Skeletal muscle tissue (tissue), 4 donors: ENCODE results near the gene AGPAT4. TPM values are rescaled to one million over a fixed set of nuclear protein-coding genes. Genes with fewer than 3 reads are reported as not detected.

ENCODE experiments used
- H3K27ac ChIP-seq: one replicate; pipeline ENCODE4 v1.7.0; 2013; ENCODE audit warnings: mild to moderate bottlenecking, low read depth, low read length, inconsistent platforms
- H3K27me3 ChIP-seq, 3 donors: one replicate each; pipeline ENCODE4 v1.7.0; 2013; ENCODE audit warnings: low read length in 3 of 3; ENCODE audit not compliant: control insufficient read depth in 3 of 3, insufficient read depth in 3 of 3
- H3K36me3 ChIP-seq, 3 donors: one replicate each; pipeline ENCODE4 v1.7.0; 2013; ENCODE audit warnings: low read length in 3 of 3; ENCODE audit not compliant: control insufficient read depth in 3 of 3, insufficient read depth in 3 of 3
- H3K4me1 ChIP-seq, 3 donors: one replicate each; pipeline ENCODE4 v1.7.0; 2013; ENCODE audit warnings: low read length in 3 of 3, mild to moderate bottlenecking in 3 of 3; ENCODE audit not compliant: control insufficient read depth in 3 of 3, insufficient read depth in 3 of 3
- H3K4me3 ChIP-seq, 3 donors: one replicate each; pipeline ENCODE4 v1.7.0; 2013; ENCODE audit warnings: low read length in 3 of 3
- H3K9ac ChIP-seq, 3 donors: one replicate each; pipeline ENCODE4 v1.7.0; 2013; ENCODE audit warnings: low read length in 3 of 3, mild to moderate bottlenecking in 3 of 3, moderate library complexity in 2 of 3, low read depth in 1 of 3
- H3K9me3 ChIP-seq, 3 donors: one replicate each; pipeline ENCODE4 v1.7.0; 2013; ENCODE audit warnings: low read length in 3 of 3; ENCODE audit not compliant: control insufficient read depth in 3 of 3
- total RNA-seq: library from RNA; depleted of rRNA; stranded (reverse); fragments of >200 nt; gene quantifications from one replicate; pipeline ENCODE4 v1.2.3, GENCODE V29; 2014
- donor health status: Osteomylitis.

The AGPAT4 gene
- total RNA-seq, 1 donor from 2014 or later = 18.3 TPM

DNA sequence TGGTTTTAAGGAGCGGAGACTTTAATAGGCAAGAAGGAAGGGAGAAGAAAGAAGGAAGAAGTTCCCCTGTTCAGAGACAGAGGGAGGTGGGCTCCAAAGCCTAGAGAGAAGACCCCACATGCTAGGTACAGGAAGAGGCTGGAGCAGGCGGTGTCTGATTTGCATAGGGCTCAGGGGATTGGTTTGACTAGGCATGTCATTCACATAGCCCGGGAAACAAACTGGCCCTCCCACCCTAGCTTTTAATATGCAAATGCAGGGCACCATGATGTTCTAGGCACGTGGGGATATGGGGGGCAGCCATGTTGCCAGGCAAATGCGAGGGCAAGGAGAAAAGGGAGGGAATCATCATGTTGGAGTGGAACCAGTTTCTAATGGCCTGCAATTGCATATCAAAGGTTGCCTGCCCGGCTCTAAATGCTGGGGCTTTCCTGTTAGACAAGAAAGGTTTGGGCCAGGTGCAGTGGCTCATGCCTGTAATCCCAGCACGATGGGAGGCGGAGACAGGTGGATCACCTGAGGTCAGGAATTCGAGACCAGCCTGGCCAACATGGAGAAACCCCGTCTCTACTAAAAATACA, 34.3 kb upstream of the AGPAT4 start:
- H3K9ac ChIP-seq = no peak overlapping the region

GRCh38 chr6:161305860-161306259, 32.0 kb upstream of the AGPAT4 start:
- H3K27ac ChIP-seq = no peak overlapping the region
- H3K4me3 ChIP-seq = no peak overlapping the region
- H3K9me3 ChIP-seq = no peaks in the 10 kb centered on the region
- no peaks in the 10 kb centered on the region for H3K4me1 ChIP-seq
- H3K9ac ChIP-seq = no peak overlapping the region
- H3K36me3 ChIP-seq = no peaks in the 10 kb centered on the region
- no peaks in the 10 kb centered on the region for H3K27me3 ChIP-seq

More for the DNA sequence above, 34.3 kb upstream of the AGPAT4 start:
- Histone ChIP-seq H3K4me3 (no peak overlapping the region), H3K27me3 (no peaks in the 10 kb centered on the region), H3K36me3 (no peaks in the 10 kb centered on the region), H3K4me1 (no peaks in the 10 kb centered on the region), H3K27ac (no peak overlapping the region), H3K9me3 (no peaks in the 10 kb centered on the region)

DNA sequence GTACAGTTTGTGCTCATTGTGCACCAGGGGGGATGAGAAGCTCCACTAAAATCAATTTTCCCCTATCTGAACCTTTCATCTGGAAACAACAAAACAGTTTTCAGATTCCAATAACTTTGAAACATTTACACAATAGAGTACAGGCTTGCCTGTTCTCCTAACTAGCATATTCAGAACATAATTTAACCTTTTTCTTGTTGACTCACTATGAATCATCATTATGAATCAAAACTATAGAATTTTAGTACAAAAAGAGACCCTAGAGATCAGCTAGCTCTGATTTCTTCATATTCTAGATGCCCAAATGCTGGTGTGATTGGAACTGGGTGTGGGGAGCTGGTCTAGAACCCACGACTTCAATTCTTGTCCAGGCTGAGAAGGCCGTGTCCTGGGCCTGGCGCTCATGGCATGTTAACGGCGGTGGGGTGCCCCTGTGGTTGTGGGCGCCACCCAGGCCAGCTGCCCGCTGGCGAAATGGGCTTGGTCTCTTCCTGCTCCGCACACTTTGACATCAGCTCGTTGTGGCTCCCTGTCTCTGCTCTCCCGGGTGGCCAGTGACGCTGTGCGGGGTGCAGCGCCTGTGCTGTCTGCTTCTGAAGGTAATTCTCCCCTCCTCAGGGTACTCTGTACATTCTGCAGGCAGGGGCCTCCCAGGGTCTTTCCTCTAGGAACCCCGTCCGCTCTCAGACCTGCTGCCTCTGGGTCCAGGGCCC, 29.9 kb upstream of the AGPAT4 start:
- no peak overlapping the region for H3K27ac ChIP-seq
- no peaks in the 10 kb centered on the region for H3K4me1 ChIP-seq
- no peaks in the 10 kb centered on the region for H3K36me3 ChIP-seq
- no peak overlapping the region for H3K9ac ChIP-seq
- H3K9me3 ChIP-seq = no peaks in the 10 kb centered on the region
- H3K27me3 ChIP-seq = no peaks in the 10 kb centered on the region
- H3K4me3 ChIP-seq = no peak overlapping the region

DNA sequence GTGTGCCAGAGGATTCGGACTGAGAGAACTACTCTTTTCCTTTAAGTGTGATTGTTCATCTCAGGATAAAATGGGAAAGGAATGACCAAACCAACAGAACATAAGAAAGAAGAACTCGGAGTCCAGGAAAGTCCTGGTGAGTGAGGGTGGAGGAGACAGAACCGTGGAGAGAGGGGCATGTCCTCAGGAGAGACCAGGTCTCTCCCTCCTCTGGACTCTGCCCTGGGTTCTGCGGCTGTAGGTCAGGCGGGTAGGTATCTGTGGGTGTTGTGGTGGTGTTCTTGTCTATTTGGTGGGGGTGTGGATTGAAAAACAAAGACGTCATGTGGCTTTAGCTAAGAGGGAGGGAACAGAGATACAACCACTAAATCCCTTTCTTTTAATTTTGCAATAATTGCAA, 29.1 kb upstream of the AGPAT4 start:
- Histone ChIP-seq H3K4me3 (no peak overlapping the region), H3K9me3 (no peaks in the 10 kb centered on the region), H3K36me3 (no peaks in the 10 kb centered on the region), H3K27me3 (no peaks in the 10 kb centered on the region), H3K9ac (no peak overlapping the region), H3K4me1 (no peaks in the 10 kb centered on the region), H3K27ac (no peak overlapping the region)

DNA sequence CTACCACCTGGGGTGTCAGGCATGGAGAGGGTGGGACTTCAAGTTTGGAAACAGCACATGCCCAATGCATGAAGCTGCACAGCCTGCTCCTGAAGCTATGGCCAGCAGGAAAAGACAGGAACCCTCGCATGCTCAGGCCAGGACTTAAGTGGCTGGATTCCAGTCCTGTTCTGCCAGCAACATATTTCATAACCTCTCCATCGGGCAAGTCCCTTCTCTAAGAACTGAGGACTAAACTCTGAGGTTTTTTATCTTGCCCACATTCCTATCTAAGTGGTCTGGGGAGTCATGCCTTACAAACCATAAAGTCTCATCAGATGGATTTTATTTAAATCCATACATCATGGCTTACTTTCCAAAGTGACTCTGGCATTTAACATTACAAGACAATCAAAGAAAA, 27.5 kb upstream of the AGPAT4 start:
- Histone ChIP-seq H3K4me3 (no peak overlapping the region), H3K27me3 (no peaks in the 10 kb centered on the region), H3K4me1 (no peaks in the 10 kb centered on the region), H3K36me3 (no peaks in the 10 kb centered on the region), H3K9me3 (no peaks in the 10 kb centered on the region), H3K9ac (no peak overlapping the region), H3K27ac (no peak overlapping the region)

DNA sequence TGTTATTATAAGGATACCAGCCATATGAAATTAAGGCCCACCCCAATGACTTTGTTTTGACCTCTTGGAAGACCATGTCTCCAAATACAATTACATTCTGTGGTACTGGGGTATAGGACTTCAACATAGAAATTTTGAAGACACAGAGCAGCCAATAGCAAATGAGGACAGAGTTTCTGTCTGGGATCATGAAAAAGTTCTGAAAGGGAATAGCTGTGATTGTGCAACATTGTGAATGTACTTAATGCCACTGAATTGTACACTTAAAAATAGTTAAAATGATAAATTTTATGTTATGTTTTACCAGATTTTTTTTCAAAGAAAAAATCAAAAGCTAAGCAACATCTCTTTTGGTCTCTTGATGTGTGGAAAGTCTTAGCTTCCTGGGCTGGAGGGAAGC, 27.0 kb upstream of the AGPAT4 start:
- Histone ChIP-seq H3K9me3 (no peaks in the 10 kb centered on the region), H3K4me1 (no peaks in the 10 kb centered on the region)

DNA sequence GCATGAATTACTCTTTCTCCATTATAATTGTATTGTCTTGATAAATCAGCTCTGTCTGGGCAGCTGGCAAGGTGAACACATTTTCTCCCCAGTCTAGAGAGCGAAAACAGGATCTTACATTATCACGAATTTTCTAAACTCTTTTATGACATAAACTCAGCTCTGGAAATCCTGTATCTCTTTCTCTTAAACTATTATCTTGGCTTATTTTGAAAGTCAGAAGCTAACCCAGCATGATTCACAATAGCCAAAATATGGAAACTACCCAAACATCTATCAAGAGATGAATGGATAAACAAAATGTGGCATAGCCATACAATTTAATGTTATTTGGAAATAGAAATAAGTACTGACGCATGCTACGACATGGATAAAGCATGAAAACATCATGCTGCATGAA, 25.9 kb upstream of the AGPAT4 start:
- H3K27me3 ChIP-seq = no peaks in the 10 kb centered on the region
- H3K9ac ChIP-seq = no peak overlapping the region
- no peaks in the 10 kb centered on the region for H3K36me3 ChIP-seq
- no peaks in the 10 kb centered on the region for H3K4me1 ChIP-seq
- H3K27ac ChIP-seq = no peak overlapping the region
- H3K4me3 ChIP-seq = no peak overlapping the region
- H3K9me3 ChIP-seq = no peaks in the 10 kb centered on the region

More for the DNA sequence above, 27.0 kb upstream of the AGPAT4 start:
- no peaks in the 10 kb centered on the region for H3K27me3 ChIP-seq
- no peak overlapping the region for H3K4me3 ChIP-seq
- H3K36me3 ChIP-seq = no peaks in the 10 kb centered on the region
- no peak overlapping the region for H3K27ac ChIP-seq
- no peak overlapping the region for H3K9ac ChIP-seq

GRCh38 chr6:161295784-161296183, 21.9 kb upstream of the AGPAT4 start:
- no peak overlapping the region for H3K27ac ChIP-seq
- no peaks in the 10 kb centered on the region for H3K4me1 ChIP-seq
- no peaks in the 10 kb centered on the region for H3K36me3 ChIP-seq
- H3K4me3 ChIP-seq = no peak overlapping the region
- H3K9ac ChIP-seq = no peak overlapping the region
- H3K9me3 ChIP-seq = no peaks in the 10 kb centered on the region
- no peaks in the 10 kb centered on the region for H3K27me3 ChIP-seq

- H3K4me3 ChIP-seq = no peak overlapping the region
- H3K36me3 ChIP-seq = no peaks in the 10 kb centered on the region
- no peak overlapping the region for H3K9ac ChIP-seq
- H3K9me3 ChIP-seq = no peaks in the 10 kb centered on the region
- H3K27me3 ChIP-seq = no peaks in the 10 kb centered on the region
- H3K4me1 ChIP-seq = no peaks in the 10 kb centered on the region
- no peak overlapping the region for H3K27ac ChIP-seq
These were observed 18.9 kb upstream of the AGPAT4 start for GRCh38 chr6:161292650-161293281.

GRCh38 chr6:161292145-161292544, 18.3 kb upstream of the AGPAT4 start:
- no peak overlapping the region for H3K27ac ChIP-seq
- H3K36me3 ChIP-seq = no peaks in the 10 kb centered on the region
- H3K27me3 ChIP-seq = no peaks in the 10 kb centered on the region
- H3K9ac ChIP-seq = no peak overlapping the region
- H3K9me3 ChIP-seq = no peaks in the 10 kb centered on the region
- no peak overlapping the region for H3K4me3 ChIP-seq
- no peaks in the 10 kb centered on the region for H3K4me1 ChIP-seq
